Posterior vena cava (tissue), 2 donors: Measurements from ENCODE around the gene PADI4. TPM values are rescaled to one million over a fixed set of nuclear protein-coding genes. Genes with fewer than 3 reads are reported as not detected.
"Not testable (repeated sequence)": the region's sequence is repeated elsewhere in the genome, so short reads cannot be mapped to it uniquely, and the experiment has no call there.

Source experiments
- DNase-seq: peaks from one replicate; pipeline ENCODE4 v3.0.0-alpha.2; 2020; ENCODE audit warnings: low spot score
- intact Hi-C, 2 donors: fragments of 100-400 bp; cut with DNase I; formaldehyde crosslinking; loops; one replicate each; pipeline versions ENCODE4 v1.14.1 to v1.14.2; 2022 to 2023
- microRNA-seq, 2 donors: library from miRNA; unstranded; fragments of <30 nt; microRNA quantifications; one replicate each; pipeline ENCODE4 v1.2.0, GENCODE V29; 2020 to 2021; ENCODE audit warnings: borderline microRNAs expressed in 2 of 2
- total RNA-seq, 2 donors: library from RNA; stranded (reverse); fragmentation: NEBNext Ultra II Directional; extraction: Animal tissue kit (Norgen Biotek cat#: 25700); gene quantifications; one replicate each; pipeline ENCODE4 v1.2.1, GENCODE V29; 2021
- donor health status: DM: yes; HTN: yes; CAD: no.
- donor health status: DM: yes; HTN: yes; CAD: no.

The PADI4 gene
- total RNA-seq, 2 donors from 2014 or later = 0.48 to 6.3 TPM

- intact Hi-C loops, DNase-seq: not testable (repeated sequence)
Measured at GRCh38 chr1:17407786-17408514, 100.0 kb downstream of the PADI4 start.

DNA sequence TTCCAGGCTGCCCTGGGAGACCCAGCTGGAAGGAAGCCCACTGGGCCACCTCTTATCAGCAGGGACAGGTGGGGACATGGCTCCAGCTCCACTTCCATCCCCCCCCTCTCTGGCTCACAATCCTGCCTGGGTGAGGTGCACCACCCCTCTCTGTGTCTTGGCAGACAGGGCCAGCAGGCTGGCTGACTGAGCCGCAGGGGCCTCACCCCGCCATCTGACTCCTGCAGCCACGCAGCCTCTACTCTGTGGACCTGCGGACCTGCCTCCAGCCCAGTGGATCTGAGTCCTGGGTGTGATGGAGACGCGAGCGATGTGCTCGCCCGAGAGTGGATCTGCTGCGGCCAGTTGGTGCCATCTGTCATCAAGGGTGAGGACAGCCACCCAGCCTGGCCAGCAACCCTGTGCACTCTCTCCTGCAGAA is 101.4 kb downstream of the PADI4 start:
- intact Hi-C loops = no loop called here
- DNase-seq = no peak

DNA sequence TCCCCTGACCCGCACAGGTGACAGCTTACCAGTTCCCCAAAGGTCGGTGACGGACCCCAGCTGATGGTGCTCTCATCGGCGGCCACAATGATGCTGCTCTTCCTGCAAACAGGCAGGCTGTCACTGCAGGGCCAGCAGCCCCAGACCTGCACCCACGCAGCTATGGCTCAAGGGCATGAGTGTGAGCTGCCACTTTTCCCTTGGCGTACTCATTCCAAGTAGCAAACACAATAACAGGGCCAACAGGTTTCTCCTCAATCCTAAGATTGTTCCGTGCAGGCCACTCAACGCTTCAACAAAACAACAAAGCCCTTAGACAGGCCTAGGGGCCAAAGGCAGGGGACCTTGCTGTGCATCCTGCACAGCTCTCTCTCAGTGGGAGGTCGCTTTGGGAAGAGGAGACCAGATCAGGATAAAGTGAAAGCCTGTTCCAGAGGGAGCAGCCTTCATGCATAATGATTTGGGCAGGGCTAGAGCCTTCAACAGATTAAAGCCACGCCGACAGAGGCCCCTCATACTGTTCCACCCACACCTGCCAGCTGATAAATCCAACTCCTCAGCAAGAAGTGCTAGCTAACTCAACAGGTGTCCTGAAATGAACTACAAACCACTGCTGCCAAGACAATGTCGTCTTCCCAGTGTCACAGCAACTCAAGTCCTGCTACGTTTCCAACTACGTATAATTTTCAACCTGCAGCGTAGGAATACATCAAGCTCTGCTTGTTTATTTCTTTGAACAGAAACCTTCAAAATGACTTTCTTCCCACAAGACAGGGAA is 104.3 kb downstream of the PADI4 start:
- no peak for DNase-seq
- intact Hi-C loops = loop anchor here in 1 of 2 donors (5.0 kb wide), 1 partner anchor 1535 kb away; no protein-coding TSS in a partner anchor

Small RNA genes within 50 kb of the gene (microRNA-seq; reads per million reads assigned to microRNA genes)
- 0 reads per million in 2 donors for gene MIR3972

Other genes starting within 250 kb of the PADI4 start
- 1 to 10 TPM in 1 of 2 donors, under 1 TPM in 1; 1.00 to 1.6 TPM for gene PADI2, start 188.7 kb upstream of the PADI4 start, total RNA-seq
- not detected for gene PADI1, start 103.1 kb upstream of the PADI4 start, total RNA-seq
- not detected for gene PADI3, start 59.1 kb upstream of the PADI4 start, total RNA-seq
- not detected for gene PADI6, start 64.0 kb downstream of the PADI4 start, total RNA-seq
- gene RCC2, start 131.5 kb downstream of the PADI4 start, total RNA-seq = 10 to 100 TPM; 17.3 to 22.2 TPM
- gene ARHGEF10L, start 231.5 kb downstream of the PADI4 start, total RNA-seq = 100 to 1,000 TPM; 103 to 111 TPM